Cardiac fibroblast (primary cell): ENCODE measurements around the gene ZNF638.

ENCODE experiments used
- DNase-seq, 2 donors: peaks; one replicate each; pipeline versions ENCODE4 v3.0.0 to v3.0.0-alpha.2; 2010; ENCODE audit warnings: low read depth in 2 of 2
- H3K4me3 ChIP-seq, 2 donors: replicated peaks in 1 of 2; 1 replicate in 1 of 2; 2 replicates in 1 of 2; pipeline ENCODE4 v1.5.1; 2011; ENCODE audit warnings: low read depth in 2 of 2, low read length in 2 of 2, mild to moderate bottlenecking in 2 of 2, moderate library complexity in 1 of 2
- CTCF ChIP-seq: IDR thresholded peaks from one replicate; pipeline ENCODE4 v1.5.1; 2011; ENCODE audit warnings: low read depth, mild to moderate bottlenecking, low read length, inconsistent platforms

ZNF638 gene

GRCh38 chr2:71333619-71334018, 2.0 kb downstream of the ZNF638 start:
- DNase-seq: no peak
- peak overlapping the region; percentile 93 to 98 for H3K4me3 ChIP-seq
- TF ChIP-seq CTCF: no peak

- no peak for TF ChIP-seq CTCF
- H3K4me3 ChIP-seq: no peak overlapping the region
- DNase-seq: no peak
Measured at GRCh38 chr2:71336384-71336783, 4.8 kb downstream of the ZNF638 start.

GRCh38 chr2:71336802-71337201, 5.2 kb downstream of the ZNF638 start:
- no peak overlapping the region for H3K4me3 ChIP-seq
- TF ChIP-seq CTCF: no peak
- DNase-seq: peak; percentile 19 to 42

- no peak for TF ChIP-seq CTCF
- DNase-seq: no peak
- H3K4me3 ChIP-seq: no peak overlapping the region
Measured at GRCh38 chr2:71337776-71338175, 6.2 kb downstream of the ZNF638 start.

GRCh38 chr2:71339685-71340084, 8.1 kb downstream of the ZNF638 start:
- no peak for DNase-seq
- TF ChIP-seq CTCF: no peak
- no peak overlapping the region for H3K4me3 ChIP-seq

GRCh38 chr2:71340176-71340575, 8.6 kb downstream of the ZNF638 start:
- no peak for DNase-seq
- no peak overlapping the region for H3K4me3 ChIP-seq
- TF ChIP-seq CTCF: no peak

GRCh38 chr2:71341645-71342044, 10.1 kb downstream of the ZNF638 start:
- no peak for DNase-seq
- H3K4me3 ChIP-seq: no peak overlapping the region
- TF ChIP-seq CTCF: no peak
